C4-2B (cell line): Measurements from ENCODE around the gene COMMD1.

ENCODE experiments used
- CTCF ChIP-seq: fragments of 450-650 bp; conservative IDR thresholded peaks from 2 replicates; pipeline ENCODE4 v1.5.1; 2017; ENCODE audit warnings: mild to moderate bottlenecking
- ZFX ChIP-seq: fragments of 450-650 bp; IDR thresholded peaks from 2 replicates; pipeline ENCODE4 v1.6.1; 2017

GRCh38 chr2:62016957-62017356 lies 111.5 kb downstream of the COMMD1 start:
- TF ChIP-seq CTCF (no peak), ZFX (no peak)
